ENCODE results near the gene FGF23.

Gene FGF23

GRCh38 chr12:4380332-4380731, 820 bp upstream of the FGF23 start:
- DNase-seq, result no peak

- DNase-seq, result no peak
Observed at GRCh38 chr12:4378772-4379171, 740 bp downstream of the FGF23 start.

- no peak for DNase-seq
Observed at GRCh38 chr12:4375449-4375848, 4.1 kb downstream of the FGF23 start.

- DNase-seq, result no peak
Observed at GRCh38 chr12:4372653-4373052, 6.9 kb downstream of the FGF23 start.

- DNase-seq, result no peak
Observed at GRCh38 chr12:4370265-4370664, 9.2 kb downstream of the FGF23 start.

- DNase-seq, result no peak
Observed at GRCh38 chr12:4369548-4369947, 10.0 kb downstream of the FGF23 start.

GRCh38 chr12:4366090-4366489, 13.4 kb downstream of the FGF23 start:
- no peak for DNase-seq

- DNase-seq, result no peak
Observed at GRCh38 chr12:4356041-4356327, 23.5 kb downstream of the FGF23 start.

- DNase-seq, result no peak
Observed at GRCh38 chr12:4355156-4356040, 24.1 kb downstream of the FGF23 start.

GRCh38 chr12:4353785-4354208, 25.7 kb downstream of the FGF23 start:
- peak in 1 of 2 experiments; percentile 0 for DNase-seq

GRCh38 chr12:4346931-4347330, 32.6 kb downstream of the FGF23 start:
- no peak for DNase-seq

- DNase-seq, result no peak
Observed at GRCh38 chr12:4331842-4332241, 47.7 kb downstream of the FGF23 start.

- no peak for DNase-seq
Observed at GRCh38 chr12:4331221-4331620, 48.3 kb downstream of the FGF23 start.

- no peak for DNase-seq
Observed at GRCh38 chr12:4330203-4330602, 49.3 kb downstream of the FGF23 start.

- no peak for DNase-seq
Observed at GRCh38 chr12:4327293-4327692, 52.2 kb downstream of the FGF23 start.

- DNase-seq, result no peak
Observed at GRCh38 chr12:4325966-4326365, 53.5 kb downstream of the FGF23 start.

GRCh38 chr12:4324366-4324765, 55.1 kb downstream of the FGF23 start:
- DNase-seq, result no peak

GRCh38 chr12:4323396-4323795, 56.1 kb downstream of the FGF23 start:
- peak; percentile 13 to 28 for DNase-seq

- DNase-seq, result no peak
Observed at GRCh38 chr12:4322726-4323125, 56.8 kb downstream of the FGF23 start.

GRCh38 chr12:4320853-4321701, 58.4 kb downstream of the FGF23 start, which contains the start of gene TIGAR:
Gene TIGAR (plus strand): TSS chr12:4321213. CDS start chr12:4321272, 59 bp downstream.
- peak; percentile 52 to 55 for DNase-seq

GRCh38 chr12:4320497-4320852, 59.0 kb downstream of the FGF23 start:
- DNase-seq, result no peak
